CD4-positive, alpha-beta T cell treated with Interleukin-21 for 1 hour (primary cell): ENCODE measurements around the gene GJB3.
"Not testable (repeated sequence)": the region's sequence is repeated elsewhere in the genome, so short reads cannot be mapped to it uniquely, and the experiment has no call there.

Experiments used
- DNase-seq: peaks from one replicate; pipeline ENCODE4 v3.0.0-alpha.2; 2020

Gene GJB3

DNA sequence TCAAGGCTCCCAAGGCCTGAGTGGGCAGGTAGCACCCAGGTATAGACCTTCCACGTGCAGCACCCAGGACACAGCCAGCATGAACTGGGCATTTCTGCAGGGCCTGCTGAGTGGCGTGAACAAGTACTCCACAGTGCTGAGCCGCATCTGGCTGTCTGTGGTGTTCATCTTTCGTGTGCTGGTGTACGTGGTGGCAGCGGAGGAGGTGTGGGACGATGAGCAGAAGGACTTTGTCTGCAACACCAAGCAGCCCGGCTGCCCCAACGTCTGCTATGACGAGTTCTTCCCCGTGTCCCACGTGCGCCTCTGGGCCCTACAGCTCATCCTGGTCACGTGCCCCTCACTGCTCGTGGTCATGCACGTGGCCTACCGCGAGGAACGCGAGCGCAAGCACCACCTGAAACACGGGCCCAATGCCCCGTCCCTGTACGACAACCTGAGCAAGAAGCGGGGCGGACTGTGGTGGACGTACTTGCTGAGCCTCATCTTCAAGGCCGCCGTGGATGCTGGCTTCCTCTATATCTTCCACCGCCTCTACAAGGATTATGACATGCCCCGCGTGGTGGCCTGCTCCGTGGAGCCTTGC, 19.7 kb upstream of the GJB3 start:
- no peak for DNase-seq

- no peak for DNase-seq
Observed at GRCh38 chr1:34761776-34762307, 19.2 kb upstream of the GJB3 start.

- no peak for DNase-seq
Observed at GRCh38 chr1:34762474-34763141, 18.4 kb upstream of the GJB3 start.

GRCh38 chr1:34763142-34763781, 17.8 kb upstream of the GJB3 start:
- DNase-seq = no peak

DNA sequence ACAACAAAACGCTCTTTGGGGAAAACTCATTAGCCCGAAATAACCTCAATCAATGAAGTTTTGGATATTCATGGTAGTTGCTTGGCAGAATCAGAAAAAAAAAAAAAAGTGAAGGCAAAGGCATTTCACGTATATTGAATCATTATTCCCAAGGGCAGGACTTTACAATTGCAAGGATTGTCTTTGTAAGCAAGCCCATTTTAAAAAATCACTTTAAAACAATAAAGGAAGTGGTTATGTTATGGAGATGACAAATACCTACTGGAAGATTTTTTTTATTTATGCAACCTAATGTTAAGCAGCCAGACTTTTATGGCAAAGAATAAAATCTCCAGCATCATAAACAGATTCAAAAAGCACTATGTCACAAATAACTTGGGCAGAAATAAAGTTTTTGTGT, 12.2 kb upstream of the GJB3 start:
- no peak for DNase-seq

- DNase-seq = no peak
Observed at GRCh38 chr1:34770891-34771504, 10.0 kb upstream of the GJB3 start.

DNA sequence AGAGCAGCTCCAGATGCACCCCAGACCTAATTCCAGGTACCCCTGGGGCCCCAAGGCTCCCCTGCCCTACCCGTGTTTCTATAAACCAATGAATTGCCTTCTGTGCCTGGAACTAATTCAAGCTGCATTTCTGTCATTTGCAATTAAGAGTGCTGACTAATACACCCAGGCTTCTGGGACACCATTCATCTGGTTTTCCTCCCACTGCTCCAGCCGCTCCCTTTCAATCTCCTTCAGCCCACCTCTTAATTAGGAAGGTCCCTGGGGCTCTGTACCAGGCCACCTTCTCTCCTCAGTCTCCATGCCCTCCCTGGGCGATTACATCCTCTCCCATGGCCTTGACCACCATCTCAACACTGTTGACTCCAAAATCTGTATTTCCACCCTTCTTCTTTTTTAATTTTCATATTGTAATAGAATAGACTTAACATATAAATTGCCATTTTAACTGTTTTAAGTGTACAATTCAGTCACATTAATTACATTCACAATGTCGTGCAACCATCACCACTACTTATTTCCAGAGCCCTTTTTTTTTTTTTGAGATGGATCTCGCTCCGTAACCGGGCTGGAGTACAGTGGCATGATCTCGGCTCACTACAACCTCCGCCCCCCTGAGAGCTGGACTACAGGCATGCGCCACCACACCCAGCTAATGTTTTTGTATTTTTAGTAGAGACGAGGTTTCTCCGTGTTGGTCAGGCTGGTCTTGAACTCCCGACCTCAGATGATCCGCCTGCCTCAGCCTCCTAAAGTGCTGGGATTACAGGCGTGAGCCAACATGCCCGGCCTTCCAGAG, 9.2 kb upstream of the GJB3 start:
- no peak for DNase-seq

GRCh38 chr1:34773114-34773513, 7.9 kb upstream of the GJB3 start:
- not testable (repeated sequence) for DNase-seq

GRCh38 chr1:34774957-34775356, 6.1 kb upstream of the GJB3 start:
- no peak for DNase-seq

GRCh38 chr1:34776911-34777310, 4.1 kb upstream of the GJB3 start:
- DNase-seq = no peak

DNA sequence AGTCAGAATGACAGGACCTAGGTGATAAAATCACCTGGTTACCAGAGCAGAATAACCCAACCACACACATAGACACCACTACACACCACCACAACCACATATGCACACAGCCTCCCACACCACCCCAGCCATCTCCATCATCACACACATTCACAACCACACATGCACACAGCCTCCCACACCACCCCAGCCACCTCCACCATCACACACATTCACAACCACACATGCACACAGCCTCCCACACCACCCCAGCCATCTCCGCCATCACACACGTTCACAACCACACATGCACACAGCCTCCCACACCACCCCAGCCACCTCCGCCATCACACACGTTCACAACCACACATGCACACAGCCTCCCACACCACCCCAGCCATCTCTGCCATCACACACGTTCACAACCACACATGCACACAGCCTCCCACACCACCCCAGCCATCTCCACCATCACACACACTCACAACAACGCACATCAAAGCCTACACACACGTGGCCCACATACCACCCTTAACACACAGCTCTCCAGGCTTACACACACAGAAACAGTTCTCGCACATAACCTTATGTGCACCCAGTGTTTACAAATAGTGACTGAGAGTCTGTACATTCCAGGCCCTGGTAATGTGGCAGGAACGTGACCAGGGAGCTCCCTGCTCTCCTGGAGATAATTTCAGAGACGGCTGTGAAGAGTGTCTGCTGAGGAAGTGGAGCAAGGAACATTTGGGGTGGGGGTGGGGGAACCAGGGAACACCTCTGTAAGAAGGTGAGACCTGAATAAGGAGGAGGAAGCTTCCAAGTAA, 3.3 kb upstream of the GJB3 start:
- no peak for DNase-seq

GRCh38 chr1:34778381-34778780, 2.6 kb upstream of the GJB3 start:
- DNase-seq = no peak

DNA sequence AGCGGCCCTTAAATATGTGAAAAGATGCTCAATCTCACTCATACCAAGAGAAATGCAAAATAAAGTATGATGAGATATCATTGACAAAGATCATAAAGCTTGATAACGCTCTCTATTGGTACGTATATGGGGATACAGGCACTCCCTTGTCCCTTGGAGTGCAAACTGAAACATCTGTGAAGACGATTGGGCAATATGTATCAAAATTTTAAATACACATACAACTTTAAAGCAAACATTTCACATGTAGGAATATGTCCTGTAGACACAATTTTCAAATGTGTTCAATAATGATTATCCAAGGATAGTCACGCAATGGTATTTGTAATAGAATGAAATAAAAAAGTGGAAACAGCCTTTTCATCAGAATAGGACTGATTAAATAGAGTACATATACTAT, 2.0 kb upstream of the GJB3 start:
- DNase-seq = no peak

DNA sequence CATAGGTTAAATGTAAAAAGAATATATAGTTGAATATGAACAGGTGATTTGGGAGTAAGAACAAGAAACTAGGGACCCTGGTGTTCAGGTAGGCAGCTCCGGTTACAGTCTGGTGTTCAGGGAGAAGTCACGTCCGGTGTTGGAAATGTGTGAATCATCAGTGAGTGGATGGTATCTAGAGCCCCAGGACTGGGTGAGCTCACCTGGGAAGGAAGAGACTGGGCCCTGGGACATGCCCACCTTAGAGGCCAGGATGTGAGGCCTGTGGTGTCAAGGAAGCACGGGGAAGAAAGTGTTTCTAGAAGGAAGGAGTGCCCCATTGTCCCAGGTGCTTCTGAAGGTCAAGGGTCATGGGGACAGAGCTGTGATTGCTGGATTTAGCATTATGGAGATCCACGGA, 1.5 kb upstream of the GJB3 start:
- DNase-seq = no peak

DNA sequence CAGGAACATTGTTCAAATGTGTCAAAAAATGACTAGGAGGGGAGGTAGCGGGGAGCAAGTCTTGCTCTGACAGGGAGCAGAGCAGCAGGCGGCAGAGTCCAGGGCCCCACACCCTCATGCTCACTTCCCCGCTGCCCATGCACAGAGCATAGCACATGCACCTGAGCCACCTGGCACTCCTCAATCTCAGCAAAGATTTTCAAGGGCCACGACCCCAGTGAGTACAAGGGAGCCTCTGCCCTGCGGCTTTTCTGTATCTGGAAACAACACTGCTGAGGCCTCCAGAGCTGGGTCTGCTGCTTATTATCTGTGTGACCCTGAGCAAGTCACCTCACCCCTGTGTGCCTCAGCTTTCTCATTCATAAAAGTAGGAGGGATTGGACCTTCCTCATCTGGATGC, 1.1 kb upstream of the GJB3 start:
- DNase-seq = no peak

DNA sequence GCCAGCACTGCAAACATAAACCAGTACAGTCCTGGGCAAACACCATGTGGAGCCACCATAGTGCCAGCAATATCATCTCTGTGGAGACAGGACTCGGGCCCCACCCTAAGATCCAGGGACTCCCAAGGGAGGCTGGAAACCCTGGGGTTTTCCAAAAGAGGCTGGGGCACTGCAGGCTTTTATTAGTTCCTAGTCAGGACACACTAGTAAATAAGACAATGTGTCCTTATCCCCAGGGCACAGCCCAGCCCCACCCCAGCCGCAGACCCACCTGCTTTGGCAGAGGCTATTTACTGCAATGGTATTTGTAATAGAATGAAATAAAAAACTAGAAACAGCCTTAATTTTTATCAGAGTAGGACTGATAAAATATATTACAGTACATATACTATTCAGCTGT, 486 bp upstream of the GJB3 start:
- no peak for DNase-seq

DNA sequence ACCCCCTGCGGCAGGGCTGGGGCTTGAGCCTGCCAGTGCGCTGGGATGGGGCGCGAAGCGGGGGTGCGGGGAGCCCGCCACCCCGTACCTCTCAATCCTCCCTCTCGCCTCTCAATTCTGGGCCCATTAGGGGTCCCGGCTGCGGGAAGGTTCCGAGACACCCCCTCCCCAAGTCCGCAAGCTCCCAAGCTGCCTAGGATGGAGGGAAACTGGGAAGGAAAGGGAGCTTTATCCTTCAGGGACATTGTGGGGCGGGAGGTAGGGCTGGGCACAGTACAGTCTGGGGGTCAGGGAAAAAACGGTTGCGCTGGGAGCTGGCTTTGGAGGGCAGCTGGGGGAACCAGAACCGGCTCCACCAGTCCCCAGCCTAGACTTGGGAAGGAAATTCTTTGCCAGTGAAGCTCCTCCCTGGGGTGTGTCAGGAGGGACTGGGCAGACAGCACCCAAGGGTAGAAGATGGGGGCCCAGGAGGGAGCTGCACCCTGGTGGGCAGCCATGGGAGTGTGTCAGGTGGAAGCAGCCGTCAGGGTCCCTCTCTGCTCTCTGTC, 904 bp downstream of the GJB3 start:
- no peak for DNase-seq

DNA sequence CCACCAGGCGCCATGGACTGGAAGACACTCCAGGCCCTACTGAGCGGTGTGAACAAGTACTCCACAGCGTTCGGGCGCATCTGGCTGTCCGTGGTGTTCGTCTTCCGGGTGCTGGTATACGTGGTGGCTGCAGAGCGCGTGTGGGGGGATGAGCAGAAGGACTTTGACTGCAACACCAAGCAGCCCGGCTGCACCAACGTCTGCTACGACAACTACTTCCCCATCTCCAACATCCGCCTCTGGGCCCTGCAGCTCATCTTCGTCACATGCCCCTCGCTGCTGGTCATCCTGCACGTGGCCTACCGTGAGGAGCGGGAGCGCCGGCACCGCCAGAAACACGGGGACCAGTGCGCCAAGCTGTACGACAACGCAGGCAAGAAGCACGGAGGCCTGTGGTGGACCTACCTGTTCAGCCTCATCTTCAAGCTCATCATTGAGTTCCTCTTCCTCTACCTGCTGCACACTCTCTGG, 3.8 kb downstream of the GJB3 start:
- no peak for DNase-seq

- DNase-seq = no peak
Observed at GRCh38 chr1:34785231-34785874, 4.3 kb downstream of the GJB3 start.

DNA sequence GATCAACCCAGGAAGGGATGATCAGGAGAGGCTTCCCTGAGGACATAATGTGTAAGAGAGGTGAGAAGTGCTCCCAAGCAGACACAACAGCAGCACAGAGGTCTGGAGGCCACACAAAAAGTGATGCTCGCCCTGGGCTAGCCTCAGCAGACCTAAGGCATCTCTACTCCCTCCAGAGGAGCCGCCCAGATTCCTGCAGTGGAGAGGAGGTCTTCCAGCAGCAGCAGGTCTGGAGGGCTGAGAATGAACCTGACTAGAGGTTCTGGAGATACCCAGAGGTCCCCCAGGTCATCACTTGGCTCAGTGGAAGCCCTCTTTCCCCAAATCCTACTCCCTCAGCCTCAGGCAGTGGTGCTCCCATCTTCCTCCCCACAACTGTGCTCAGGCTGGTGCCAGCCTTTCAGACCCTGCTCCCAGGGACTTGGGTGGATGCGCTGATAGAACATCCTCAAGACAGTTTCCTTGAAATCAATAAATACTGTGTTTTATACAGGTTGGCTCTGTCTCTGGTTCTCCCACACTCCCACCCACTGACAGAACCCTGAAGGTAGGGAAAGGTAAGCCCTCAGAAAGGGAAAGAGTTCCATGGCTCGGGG, 5.0 kb downstream of the GJB3 start:
- DNase-seq = no peak
